ENCODE results near the gene LGALS9.
"Not testable (repeated sequence)": the region's sequence is repeated elsewhere in the genome, so short reads cannot be mapped to it uniquely, and the experiment has no call there.

Gene LGALS9

GRCh38 chr17:27629260-27629659, 1.7 kb upstream of the LGALS9 start:
- not testable (repeated sequence) for H3K9me3 Mint-ChIP-seq; H3K27ac Mint-ChIP-seq; H3K4me3 Mint-ChIP-seq; DNase-seq (ENCODE audit: low spot score); H3K27me3 Mint-ChIP-seq (ENCODE audit: low read depth)
- H3K36me3 Mint-ChIP-seq (ENCODE audit: low read depth) = peaks cover 16% of the 10 kb centered on the region
- peaks cover 44% of the 10 kb centered on the region for H3K4me1 Mint-ChIP-seq (ENCODE audit: low read depth)

GRCh38 chr17:27631411-27631760, 398 bp downstream of the LGALS9 start:
- Mint-ChIP-seq H3K36me3 (ENCODE audit: low read depth) (peaks cover 24% of the 10 kb centered on the region), H3K9me3 (no peaks in the 10 kb centered on the region), H3K27me3 (ENCODE audit: low read depth) (no peaks in the 10 kb centered on the region), H3K4me3 (peak overlapping the region; percentile 95), H3K4me1 (ENCODE audit: low read depth) (peaks cover 52% of the 10 kb centered on the region), H3K27ac (peak overlapping the region; percentile 90)
- no peak for DNase-seq (ENCODE audit: low spot score)

GRCh38 chr17:27631897-27632725, 1.1 kb downstream of the LGALS9 start:
- peaks cover 24% of the 10 kb centered on the region for H3K36me3 Mint-ChIP-seq (ENCODE audit: low read depth)
- DNase-seq (ENCODE audit: low spot score) = no peak
- no peaks in the 10 kb centered on the region for H3K9me3 Mint-ChIP-seq
- H3K27ac Mint-ChIP-seq = peak overlapping the region; percentile 90
- H3K4me3 Mint-ChIP-seq = peak overlapping the region; percentile 95
- H3K4me1 Mint-ChIP-seq (ENCODE audit: low read depth) = peaks cover 52% of the 10 kb centered on the region
- H3K27me3 Mint-ChIP-seq (ENCODE audit: low read depth) = no peaks in the 10 kb centered on the region

- H3K27ac Mint-ChIP-seq; H3K9me3 Mint-ChIP-seq; H3K27me3 Mint-ChIP-seq (ENCODE audit: low read depth); DNase-seq (ENCODE audit: low spot score): not testable (repeated sequence)
- Mint-ChIP-seq H3K36me3 (ENCODE audit: low read depth) (peaks cover 24% of the 10 kb centered on the region), H3K4me3 (peak overlapping the region; percentile 95), H3K4me1 (ENCODE audit: low read depth) (peaks cover 50% of the 10 kb centered on the region)
Observed at GRCh38 chr17:27632766-27633165, 1.8 kb downstream of the LGALS9 start.

- peaks cover 43% of the 10 kb centered on the region for H3K4me1 Mint-ChIP-seq (ENCODE audit: low read depth)
- H3K9me3 Mint-ChIP-seq = no peaks in the 10 kb centered on the region
- peaks cover 24% of the 10 kb centered on the region for H3K36me3 Mint-ChIP-seq (ENCODE audit: low read depth)
- H3K27ac Mint-ChIP-seq = peak overlapping the region; percentile 15
- no peaks in the 10 kb centered on the region for H3K27me3 Mint-ChIP-seq (ENCODE audit: low read depth)
- peak overlapping the region; percentile 26 for H3K4me3 Mint-ChIP-seq
- no peak for DNase-seq (ENCODE audit: low spot score)
Observed at GRCh38 chr17:27633312-27634025, 2.5 kb downstream of the LGALS9 start.

GRCh38 chr17:27634026-27634335, 3.0 kb downstream of the LGALS9 start:
- H3K36me3 Mint-ChIP-seq (ENCODE audit: low read depth) = peaks cover 25% of the 10 kb centered on the region

GRCh38 chr17:27634776-27635175, 3.8 kb downstream of the LGALS9 start:
- Mint-ChIP-seq H3K4me1 (ENCODE audit: low read depth) (peaks cover 36% of the 10 kb centered on the region), H3K27me3 (ENCODE audit: low read depth) (no peaks in the 10 kb centered on the region), H3K9me3 (no peaks in the 10 kb centered on the region), H3K4me3 (no peak overlapping the region), H3K36me3 (ENCODE audit: low read depth) (peaks cover 27% of the 10 kb centered on the region), H3K27ac (no peak overlapping the region)
- no peak for DNase-seq (ENCODE audit: low spot score)

More at GRCh38 chr17:27634026-27634335, 3.0 kb downstream of the LGALS9 start:
- no peak overlapping the region for H3K27ac Mint-ChIP-seq
- DNase-seq (ENCODE audit: low spot score) = no peak
- H3K27me3 Mint-ChIP-seq (ENCODE audit: low read depth) = no peaks in the 10 kb centered on the region
- no peaks in the 10 kb centered on the region for H3K9me3 Mint-ChIP-seq
- no peak overlapping the region for H3K4me3 Mint-ChIP-seq
- peaks cover 41% of the 10 kb centered on the region for H3K4me1 Mint-ChIP-seq (ENCODE audit: low read depth)

GRCh38 chr17:27635275-27635823, 4.4 kb downstream of the LGALS9 start:
- Mint-ChIP-seq H3K9me3 (no peaks in the 10 kb centered on the region), H3K4me1 (ENCODE audit: low read depth) (peaks cover 30% of the 10 kb centered on the region), H3K4me3 (no peak overlapping the region), H3K27ac (peak overlapping the region; percentile 42), H3K27me3 (ENCODE audit: low read depth) (no peaks in the 10 kb centered on the region), H3K36me3 (ENCODE audit: low read depth) (peaks cover 29% of the 10 kb centered on the region)
- no peak for DNase-seq (ENCODE audit: low spot score)

- peaks cover 25% of the 10 kb centered on the region for H3K4me1 Mint-ChIP-seq (ENCODE audit: low read depth)
- not testable (repeated sequence) for DNase-seq (ENCODE audit: low spot score); H3K9me3 Mint-ChIP-seq; H3K27me3 Mint-ChIP-seq (ENCODE audit: low read depth); H3K4me3 Mint-ChIP-seq; H3K27ac Mint-ChIP-seq
- peaks cover 32% of the 10 kb centered on the region for H3K36me3 Mint-ChIP-seq (ENCODE audit: low read depth)
Observed at GRCh38 chr17:27636005-27636520, 5.1 kb downstream of the LGALS9 start.

- not testable (repeated sequence) for H3K4me3 Mint-ChIP-seq; H3K27me3 Mint-ChIP-seq (ENCODE audit: low read depth); H3K9me3 Mint-ChIP-seq; H3K27ac Mint-ChIP-seq; DNase-seq (ENCODE audit: low spot score)
- peaks cover 35% of the 10 kb centered on the region for H3K36me3 Mint-ChIP-seq (ENCODE audit: low read depth)
- peaks cover 16% of the 10 kb centered on the region for H3K4me1 Mint-ChIP-seq (ENCODE audit: low read depth)
Observed at GRCh38 chr17:27637818-27638217, 6.8 kb downstream of the LGALS9 start.

- H3K4me1 Mint-ChIP-seq (ENCODE audit: low read depth); H3K27ac Mint-ChIP-seq; DNase-seq (ENCODE audit: low spot score); H3K27me3 Mint-ChIP-seq (ENCODE audit: low read depth); H3K9me3 Mint-ChIP-seq; H3K4me3 Mint-ChIP-seq: not testable (repeated sequence)
- H3K36me3 Mint-ChIP-seq (ENCODE audit: low read depth) = peaks cover 34% of the 10 kb centered on the region
Observed at GRCh38 chr17:27638415-27638914, 7.5 kb downstream of the LGALS9 start.

GRCh38 chr17:27640790-27641189, 9.8 kb downstream of the LGALS9 start:
- H3K9me3 Mint-ChIP-seq = no peaks in the 10 kb centered on the region
- H3K27me3 Mint-ChIP-seq (ENCODE audit: low read depth) = no peaks in the 10 kb centered on the region
- peaks cover 28% of the 10 kb centered on the region for H3K36me3 Mint-ChIP-seq (ENCODE audit: low read depth)
- no peak overlapping the region for H3K4me3 Mint-ChIP-seq
- H3K4me1 Mint-ChIP-seq (ENCODE audit: low read depth) = no peaks in the 10 kb centered on the region
- H3K27ac Mint-ChIP-seq = no peak overlapping the region
- no peak for DNase-seq (ENCODE audit: low spot score)

- no peak overlapping the region for H3K4me3 Mint-ChIP-seq
Observed at GRCh38 chr17:27644586-27644985, 13.6 kb downstream of the LGALS9 start.

GRCh38 chr17:27645621-27646020, 14.6 kb downstream of the LGALS9 start:
- not testable (repeated sequence) for H3K9me3 Mint-ChIP-seq; H3K4me3 Mint-ChIP-seq; DNase-seq (ENCODE audit: low spot score); H3K27me3 Mint-ChIP-seq (ENCODE audit: low read depth); H3K4me1 Mint-ChIP-seq (ENCODE audit: low read depth)
- H3K36me3 Mint-ChIP-seq (ENCODE audit: low read depth) = peaks cover 36% of the 10 kb centered on the region
- H3K27ac Mint-ChIP-seq = peak overlapping the region; percentile 41

More at GRCh38 chr17:27644586-27644985, 13.6 kb downstream of the LGALS9 start:
- H3K27ac Mint-ChIP-seq = no peak overlapping the region
- peaks cover 41% of the 10 kb centered on the region for H3K36me3 Mint-ChIP-seq (ENCODE audit: low read depth)
- no peaks in the 10 kb centered on the region for H3K27me3 Mint-ChIP-seq (ENCODE audit: low read depth)
- no peaks in the 10 kb centered on the region for H3K9me3 Mint-ChIP-seq
- no peaks in the 10 kb centered on the region for H3K4me1 Mint-ChIP-seq (ENCODE audit: low read depth)
- DNase-seq (ENCODE audit: low spot score) = no peak
